ENCODE measurements around the gene UCP3.

The UCP3 gene, protein sequence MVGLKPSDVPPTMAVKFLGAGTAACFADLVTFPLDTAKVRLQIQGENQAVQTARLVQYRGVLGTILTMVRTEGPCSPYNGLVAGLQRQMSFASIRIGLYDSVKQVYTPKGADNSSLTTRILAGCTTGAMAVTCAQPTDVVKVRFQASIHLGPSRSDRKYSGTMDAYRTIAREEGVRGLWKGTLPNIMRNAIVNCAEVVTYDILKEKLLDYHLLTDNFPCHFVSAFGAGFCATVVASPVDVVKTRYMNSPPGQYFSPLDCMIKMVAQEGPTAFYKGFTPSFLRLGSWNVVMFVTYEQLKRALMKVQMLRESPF

DNA sequence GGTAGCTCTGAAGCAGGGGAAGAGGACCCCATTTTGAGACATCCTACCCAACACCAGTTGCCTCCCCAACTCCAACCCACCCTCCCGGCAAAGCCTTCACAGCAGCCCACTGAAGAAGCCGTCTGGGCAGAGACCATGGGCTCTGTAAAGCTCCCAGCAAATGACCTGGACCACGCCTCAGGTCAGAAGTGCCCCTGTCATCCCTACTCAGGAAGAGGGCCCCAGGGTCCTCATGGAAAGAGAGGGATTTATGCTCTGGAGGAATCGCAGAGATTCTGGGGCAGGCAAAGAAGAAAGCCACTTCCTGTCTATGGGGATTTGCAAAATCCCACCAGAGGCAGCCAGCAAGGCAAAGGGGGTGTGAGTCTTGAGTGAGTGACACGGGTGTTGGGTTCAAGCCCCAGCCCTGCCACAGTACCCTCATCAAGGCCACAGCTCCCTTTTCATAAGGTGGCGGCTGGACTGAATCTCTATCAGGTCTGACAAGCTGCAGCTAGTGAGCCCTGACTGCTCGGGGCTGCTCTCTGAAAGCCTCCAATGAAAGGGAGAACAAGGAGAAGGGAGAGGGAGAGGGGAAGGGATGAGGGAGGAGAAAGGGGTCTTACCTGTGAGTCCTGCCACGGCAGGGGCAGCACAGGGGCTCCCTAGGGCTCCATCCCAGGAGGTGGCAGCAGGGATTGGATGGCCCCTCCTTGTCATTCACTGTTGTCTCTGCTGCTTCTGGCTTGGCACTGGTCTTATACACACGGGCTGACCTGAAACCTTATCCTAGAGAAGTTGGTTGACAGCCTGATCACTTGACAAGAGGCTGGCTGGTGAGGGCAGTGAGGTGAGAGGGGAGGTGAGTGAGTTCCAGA is at the start of gene UCP3:
Gene UCP3, minus strand, starts transcription at position 713 of the 857 bp plus-strand sequence. CDS start 2,043 bp downstream, outside the sequence.
- no peak for DNase-seq

DNA sequence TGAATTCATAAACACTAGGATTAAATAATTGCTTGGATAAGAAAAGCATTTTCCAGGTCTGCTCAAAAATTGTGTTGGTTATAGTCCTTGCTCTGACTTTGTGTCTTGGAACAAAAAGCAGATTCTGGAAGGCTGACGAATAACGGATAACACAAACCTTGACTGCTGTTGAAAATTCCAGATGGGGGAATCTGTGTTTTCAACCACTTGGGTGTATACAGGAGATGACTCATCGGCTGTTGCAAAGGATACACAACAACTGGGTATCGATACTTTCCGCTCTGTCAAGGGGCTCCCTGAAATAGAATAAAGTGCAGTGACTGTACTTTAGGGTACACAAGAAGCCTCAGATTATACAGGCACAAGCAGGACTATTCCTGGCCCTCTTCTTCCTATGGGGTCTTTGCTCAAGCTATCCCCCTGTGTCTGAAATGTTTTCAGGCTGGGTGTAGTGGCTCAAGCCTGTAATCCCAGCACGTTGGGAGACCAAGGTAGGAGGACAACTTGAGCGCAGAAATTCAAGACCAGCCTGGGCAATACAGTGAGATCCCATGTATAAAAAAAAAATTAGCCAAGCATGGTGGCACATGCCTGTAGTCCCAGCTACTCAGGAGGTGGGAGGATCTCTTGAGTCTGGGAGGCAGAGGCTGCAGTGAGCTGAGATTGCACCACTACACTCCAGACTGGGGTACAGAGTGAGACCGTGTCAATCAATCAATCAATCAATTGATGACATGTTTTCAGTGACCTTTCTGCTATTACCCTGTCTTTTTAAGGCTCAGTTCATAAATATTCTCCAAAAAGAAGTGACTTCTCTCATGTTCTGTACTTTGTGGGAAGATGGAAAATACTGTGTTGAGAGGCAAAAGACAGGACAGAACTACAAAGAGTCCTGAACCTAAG is 48.6 kb upstream of the UCP3 start:
- DNase-seq: no peak

DNA sequence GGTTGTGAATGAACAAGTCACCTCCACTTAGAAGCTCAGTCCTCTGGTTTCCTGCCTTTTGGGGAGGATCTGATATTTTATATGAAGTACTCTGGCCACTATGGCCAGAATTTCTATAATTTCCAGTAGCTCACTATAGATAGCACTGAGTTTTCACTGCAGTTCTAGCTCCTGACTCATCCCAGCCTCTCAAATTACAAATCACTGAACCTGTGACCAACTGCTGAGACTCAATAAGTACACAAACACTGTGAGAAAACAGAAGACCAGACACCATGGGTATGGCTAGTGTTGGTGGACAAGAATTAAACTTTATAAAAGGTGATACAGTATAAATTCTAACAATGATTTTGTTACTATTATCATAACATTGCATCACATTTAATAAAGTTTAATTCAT is 47.1 kb upstream of the UCP3 start:
- no peak for DNase-seq

DNA sequence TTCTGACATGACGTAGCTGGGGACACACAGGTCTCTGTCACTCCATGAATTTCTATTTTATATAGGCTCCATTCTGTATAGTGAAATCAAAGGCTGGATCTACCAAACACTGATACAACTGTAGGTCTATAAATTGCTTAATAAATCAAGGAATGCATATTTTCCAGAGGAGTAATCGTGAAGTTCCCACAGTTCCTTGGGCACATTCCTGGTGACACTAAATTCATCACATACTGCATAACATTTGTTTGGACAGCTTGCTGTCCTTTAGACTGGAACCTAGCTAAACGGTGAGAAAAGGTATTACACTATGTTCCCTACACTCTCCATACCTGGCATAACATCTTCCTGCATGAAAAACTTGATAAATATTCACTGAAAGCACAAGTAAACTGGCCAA is 41.6 kb upstream of the UCP3 start:
- DNase-seq: no peak

DNA sequence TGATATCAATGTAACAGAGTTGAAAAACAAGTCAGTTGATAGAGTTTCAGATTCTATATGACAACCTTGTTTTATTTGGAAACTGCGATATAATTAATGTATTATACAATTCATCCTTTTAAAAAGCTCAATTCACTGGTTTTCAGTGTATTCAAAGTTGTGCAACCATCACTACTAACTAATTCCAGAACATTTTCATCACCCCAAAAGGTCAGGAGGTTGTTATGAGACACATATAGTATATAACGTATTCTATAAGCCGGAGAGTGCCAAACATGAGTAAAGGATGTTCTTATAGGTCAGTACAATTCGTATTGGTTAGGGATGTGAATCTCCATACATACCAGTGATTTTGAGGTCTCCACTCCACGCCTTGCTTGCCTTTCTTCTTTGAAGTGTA is 40.1 kb upstream of the UCP3 start:
- DNase-seq: no peak

DNA sequence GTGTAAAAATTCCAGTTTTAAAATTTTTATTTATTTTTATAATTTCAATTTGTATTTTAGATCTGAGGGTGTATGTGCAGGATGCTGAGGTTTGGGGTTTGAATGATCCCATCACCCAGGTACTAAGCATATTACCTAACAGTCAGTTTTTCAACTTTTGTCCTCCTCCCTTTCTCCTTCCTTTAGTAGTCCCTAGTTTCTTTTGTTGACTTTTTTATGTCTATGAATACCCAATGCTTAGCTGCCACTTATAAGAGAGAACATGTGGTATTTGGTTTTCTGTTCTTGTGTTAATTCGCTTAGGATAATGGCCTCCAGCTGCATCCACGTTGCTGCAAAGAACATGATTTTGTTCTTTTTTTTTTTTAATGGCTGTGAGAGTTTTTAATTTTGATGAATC is 35.7 kb upstream of the UCP3 start:
- no peak for DNase-seq

DNA sequence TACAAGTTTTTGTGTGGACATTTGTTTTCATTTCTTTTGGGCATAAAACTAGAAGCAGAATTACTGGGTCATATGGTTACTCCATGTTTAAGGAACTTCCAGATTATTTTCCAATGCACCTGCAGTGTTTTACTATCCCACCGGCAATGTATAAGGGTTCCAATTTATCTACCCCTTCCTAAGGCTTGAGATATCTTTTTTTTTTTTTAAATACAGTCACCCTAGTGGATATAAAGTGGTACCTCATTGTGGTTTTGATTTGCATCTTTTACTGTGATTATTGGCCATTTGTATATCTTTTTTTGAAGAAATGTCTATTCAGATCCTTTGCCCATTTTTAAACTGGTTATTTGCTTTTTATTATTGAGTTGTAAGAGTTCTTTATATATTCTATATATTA is 34.6 kb upstream of the UCP3 start:
- no peak for DNase-seq

DNA sequence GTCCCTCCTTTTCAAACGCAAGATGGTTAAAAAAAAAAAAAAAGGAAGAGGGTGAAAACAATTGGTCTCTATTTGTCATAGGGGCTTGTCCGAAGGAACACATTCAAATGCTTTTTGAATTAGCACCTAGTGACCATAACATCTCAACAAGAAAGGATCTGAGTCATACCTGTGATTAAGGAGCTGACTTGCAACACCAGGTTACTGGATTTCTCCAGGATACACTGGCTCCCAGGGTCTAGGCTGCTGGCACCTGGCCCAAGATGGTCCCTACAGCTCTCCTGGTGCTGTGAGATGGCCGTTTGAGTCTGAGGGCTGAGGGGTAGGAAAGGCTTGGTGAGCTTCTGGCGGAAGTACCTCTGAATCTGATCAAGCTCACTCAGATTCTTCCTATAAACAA is 28.4 kb upstream of the UCP3 start:
- DNase-seq: no peak

DNA sequence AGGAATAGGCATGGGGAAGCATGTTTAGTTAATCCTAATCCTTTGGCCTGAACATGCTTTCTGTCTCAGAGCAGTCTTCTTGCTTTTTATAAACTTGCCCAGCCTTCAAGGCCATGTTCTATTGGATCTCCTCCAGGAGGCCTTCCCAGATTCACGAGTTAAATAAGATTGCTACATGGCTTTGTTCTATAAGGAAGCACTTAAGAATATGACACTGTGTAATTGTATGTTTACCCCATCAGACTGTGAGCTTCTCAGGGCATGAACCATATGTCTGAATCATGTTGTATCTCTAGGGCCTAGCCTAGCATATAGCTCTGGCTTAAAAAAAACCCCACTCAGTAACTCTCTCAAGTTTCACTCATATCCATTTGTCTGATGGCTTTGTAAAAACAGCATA is 26.4 kb upstream of the UCP3 start:
- DNase-seq: no peak

DNA sequence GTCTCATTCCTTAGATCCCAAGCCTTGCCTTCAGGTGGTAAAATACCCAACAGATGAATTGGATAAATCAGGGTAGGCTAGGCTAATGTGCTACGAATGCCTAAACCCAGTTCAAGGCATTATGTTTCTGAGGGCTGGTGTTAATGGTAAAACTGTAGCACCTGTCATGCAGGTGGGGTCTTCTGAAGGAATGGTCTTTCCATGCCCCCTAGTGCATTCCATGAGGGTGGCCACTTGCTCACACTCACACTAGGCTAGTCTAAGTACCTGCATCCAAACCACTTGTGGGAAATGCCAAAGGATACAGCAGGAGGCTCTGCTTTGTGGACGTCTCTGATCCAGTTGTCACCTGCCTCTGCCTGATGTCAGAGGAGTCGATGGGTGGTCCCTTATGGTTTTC is 24.2 kb upstream of the UCP3 start:
- DNase-seq: no peak

DNA sequence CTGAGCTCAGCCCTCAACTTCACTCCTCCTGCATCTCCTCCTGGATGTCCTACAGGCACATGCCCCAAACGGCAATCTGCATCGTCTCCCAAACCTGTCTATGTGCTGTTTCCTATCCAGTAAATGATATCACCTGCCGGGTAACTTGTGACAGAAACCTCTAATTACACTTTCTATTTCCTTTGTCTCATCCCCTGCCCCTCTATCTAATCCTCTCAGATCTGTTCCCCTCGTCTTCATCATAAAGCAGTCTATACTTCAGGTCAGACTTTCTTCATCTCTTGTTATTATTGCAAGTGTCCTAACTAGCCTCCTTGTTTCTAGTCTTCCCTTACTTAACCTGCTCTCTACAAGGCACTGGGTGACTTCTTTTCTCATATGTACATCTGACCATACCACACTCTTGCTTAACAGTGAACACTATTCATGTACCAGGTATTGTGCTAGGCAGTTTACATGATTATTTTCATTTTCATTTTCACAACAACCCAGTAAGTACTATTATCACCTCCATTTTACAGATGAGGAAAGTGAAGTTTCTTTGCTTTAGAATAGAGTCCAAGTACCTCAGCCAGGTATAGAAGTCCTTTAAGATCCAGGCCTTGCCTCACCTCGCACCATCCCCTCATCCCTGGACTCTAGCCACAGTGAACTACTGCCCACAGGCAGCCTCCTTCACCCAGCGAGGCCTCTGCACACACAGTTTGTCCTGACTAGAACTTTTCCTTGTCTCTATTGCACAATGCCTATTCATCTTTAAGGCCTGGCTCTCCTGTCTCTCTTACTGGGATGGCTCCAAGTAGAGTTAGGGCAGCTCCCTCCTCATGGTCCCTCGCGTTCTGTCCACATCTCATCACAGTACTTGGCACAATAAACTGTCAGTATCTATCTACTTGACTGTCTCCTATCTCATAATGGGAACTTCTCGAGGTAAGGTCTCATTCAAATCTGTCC is 22.1 kb upstream of the UCP3 start:
- DNase-seq: no peak

DNA sequence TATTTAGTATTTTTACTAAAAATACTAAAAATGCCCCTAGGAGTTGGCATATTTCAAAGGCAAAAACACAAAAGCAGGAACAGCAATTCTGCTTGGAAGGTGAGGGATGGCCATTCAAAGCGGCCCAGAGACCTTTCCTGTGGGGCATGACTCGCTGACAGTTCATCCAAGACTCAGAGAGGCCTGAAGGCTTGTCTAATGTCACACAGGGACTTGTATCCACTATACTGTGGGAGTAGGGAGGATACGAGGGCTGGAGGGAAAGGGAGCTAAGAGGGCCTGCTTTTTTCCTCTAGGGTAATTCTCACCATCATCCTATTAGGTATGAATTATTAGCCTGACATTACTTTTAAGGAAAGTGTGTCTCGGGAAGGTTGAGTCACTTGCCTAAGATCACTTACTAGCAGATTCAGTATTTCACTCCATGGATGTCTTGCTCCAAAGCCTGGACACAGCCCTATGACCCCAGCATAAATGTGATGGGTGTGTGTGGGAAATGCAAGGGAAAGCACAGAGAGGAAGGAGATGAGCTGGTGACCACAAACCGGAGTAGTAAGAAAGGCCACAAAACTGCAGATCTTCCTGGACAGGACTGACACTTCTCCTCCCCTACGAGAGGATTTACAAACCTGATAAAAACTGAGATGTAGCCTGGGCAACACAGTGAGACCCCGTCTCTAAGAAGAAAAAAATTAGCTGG is 16.7 kb upstream of the UCP3 start:
- DNase-seq: no peak

DNA sequence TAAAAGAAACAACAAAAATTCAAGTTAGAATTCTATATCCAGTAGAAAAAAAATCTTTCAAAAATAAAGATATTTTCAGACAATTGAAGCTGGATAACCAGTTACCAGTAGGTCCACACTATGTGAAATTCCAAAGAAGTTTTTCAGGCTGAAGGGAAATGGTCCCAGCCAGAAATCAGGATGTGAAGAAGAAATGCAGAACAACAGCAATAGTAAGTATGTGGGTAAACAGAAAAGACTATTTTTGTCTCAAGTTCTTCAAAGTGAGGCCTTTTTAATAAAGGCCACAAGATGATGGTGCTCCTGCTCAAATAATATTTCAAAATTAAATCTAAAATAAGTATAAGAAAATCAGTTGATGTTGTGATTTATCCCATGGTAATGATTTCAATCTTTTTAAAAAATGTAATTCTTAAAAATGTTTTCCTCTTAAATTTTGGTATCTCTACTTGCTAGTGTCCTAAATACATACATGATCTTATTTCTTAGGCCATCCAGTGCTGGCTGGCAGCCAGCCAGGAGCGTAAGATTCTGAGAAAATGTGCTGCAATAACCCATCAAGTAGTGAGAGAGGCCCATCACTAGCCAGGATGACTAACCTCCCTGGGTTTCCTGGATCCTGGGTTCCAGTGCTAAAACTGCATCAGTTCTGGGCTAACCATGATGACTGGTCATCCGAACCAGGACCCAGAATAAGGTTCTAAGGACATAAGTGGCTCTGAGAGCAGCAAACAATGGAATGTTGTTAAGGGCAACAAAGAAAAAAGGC is 15.6 kb upstream of the UCP3 start:
- DNase-seq: no peak

DNA sequence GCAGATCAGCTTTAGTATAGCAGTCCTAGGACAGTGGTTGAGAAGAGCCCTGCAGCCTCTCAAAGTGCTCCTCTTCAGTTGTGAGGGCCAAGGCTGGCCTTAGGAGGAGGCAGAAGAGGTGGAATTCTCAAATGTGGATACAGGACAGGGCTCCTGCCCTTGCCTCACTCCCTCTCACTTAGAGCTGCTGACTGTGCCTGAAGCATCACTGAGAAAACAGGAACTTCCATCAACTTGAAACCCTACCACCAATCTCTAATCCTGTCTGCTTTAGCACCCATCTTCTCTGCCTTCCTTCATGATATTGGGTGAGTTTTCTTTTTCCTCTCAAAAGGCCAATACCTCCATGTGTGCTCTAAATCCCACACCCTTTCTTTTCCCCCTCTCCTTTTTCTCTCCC is 14.4 kb upstream of the UCP3 start:
- no peak for DNase-seq

DNA sequence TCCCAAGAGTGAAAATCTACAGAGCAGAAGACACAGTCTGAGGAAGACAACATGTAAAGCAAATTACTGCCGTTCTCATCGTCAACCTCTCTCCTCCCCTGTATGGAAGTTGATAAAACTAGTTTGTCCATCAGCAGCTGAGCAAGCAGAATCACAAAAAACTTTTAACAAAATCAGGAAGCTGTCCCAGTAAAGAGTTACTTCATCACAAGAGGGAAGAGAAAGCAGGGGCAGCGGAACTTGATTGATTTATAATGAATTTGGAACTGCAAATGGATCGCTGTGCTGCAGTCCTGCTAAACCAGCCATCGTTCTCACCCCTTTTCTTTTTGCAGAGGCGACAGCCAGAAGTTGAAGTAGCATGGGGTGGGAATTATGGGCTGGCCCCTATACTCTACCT is 13.7 kb upstream of the UCP3 start:
- no peak for DNase-seq

DNA sequence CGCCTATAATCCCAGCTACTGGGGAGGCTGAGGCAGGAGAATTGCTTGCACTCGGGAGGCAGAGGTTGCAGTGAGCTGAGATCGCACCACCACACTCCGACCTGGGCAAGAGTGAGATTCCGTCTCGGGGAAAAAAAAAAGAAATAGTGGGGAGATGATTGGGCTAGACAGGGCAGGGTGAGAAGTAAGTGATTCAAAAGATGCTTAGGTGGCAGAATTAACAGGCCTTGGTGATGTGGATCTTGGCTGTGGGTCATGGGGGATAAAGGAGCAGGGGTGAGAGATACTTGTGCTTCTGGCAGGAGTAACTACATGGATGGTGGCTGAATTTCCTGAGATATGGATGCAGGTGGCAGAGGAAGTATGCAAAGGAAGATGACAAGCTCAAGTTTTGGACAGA is 13.1 kb upstream of the UCP3 start:
- no peak for DNase-seq

DNA sequence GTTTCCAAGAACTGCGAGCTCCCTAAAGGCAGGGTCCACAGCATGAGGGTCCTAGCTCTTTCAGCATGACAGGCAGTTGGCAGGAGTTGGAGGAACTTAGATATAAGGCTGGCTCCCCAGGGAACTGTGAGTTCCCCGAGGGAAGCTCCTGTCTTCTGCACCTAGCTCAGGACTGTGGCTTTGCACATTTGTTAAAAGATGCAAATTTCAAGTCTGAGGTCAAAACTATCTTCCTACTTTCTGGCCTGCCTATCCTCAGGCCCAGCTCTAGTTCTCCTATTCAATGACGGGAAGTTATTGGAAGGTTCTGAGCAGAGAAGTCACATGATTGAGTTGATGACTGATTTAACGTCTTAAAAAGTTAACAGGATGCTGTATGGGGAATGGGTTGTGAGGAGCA is 11.7 kb upstream of the UCP3 start:
- no peak for DNase-seq

DNA sequence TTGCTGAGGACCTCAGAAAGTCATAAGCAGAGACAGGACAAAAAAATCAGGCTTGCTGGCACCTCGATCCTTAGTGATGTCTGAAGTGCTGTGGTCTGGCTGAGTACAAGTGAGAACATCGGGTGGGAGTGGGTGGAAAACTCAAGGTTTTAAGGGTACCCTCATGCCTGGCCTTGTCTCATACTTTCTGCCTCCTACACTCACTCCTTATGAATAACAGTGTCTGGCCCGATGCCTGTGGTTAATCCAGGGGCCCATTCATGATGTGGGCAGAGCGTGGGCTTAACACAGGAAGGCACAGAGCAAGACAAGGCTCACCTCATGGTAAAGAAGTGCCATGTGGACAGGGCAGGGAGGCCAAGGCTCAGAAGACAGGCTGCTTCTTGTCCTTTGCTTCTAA is 11.0 kb upstream of the UCP3 start:
- no peak for DNase-seq

DNA sequence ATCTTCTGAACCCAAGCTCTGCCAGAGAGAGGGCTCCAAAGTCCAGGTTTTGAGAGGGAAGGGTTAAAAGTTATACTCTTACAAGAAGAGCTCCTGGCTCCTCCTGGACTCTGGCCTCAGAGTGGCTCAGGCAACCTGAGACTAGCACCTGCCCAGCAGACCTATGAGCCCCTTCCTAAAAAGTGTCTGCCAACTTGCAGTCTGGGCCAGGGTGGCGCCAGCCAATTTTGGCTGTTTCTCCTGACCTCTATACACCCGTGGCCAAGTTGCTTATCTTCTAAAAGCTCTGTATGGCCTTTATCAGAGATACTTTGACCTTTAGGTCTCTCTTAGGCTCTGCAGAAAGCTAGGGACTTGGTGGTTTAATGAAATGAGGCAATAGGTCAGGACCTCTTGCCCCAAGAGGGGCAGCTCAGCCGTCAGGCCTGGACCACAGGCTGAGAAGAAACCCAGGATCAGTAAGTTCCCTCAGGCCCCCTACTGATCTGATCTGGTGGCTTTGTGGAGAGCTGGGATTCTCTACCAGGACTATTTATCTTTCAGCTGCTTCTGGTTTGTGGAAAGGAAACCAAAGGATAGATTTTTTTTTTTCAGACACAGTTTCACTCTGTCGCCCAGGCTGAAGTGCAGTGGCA is 10.3 kb upstream of the UCP3 start:
- no peak for DNase-seq

DNA sequence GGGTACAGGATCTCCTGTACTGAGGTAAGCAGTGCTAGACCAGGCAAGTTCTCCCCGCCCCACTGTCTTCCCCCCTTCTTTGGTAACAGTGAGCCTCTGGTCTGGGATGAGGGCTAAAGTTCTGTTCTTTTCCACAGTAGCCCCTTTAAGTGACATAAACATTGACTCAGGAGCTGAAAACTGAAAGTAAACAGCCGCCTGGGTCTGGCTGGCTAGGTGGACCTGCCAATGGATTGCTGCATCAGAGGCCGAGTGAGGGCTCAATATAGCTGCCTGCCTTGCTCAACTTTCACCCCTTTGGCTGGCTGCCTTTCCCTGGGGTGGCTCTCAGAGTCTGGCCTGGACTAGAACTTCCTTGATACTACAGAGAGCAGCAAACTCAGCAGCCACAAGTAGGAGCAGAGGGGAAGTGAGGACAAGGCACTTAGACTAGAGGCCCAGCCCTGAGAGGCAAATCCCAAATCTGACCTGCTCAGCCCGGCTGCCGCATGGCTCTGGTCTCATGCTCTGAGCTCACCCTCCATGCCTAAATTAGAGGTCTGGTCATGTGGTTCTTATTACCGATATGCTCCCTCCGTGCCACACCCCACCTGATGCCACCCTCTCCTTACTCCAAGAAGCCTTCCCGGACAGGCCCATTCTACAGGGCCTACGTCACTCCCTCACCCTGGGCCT is 9.6 kb upstream of the UCP3 start:
- no peak for DNase-seq

All from SW 1271 (cell line).